Fibroblast of mammary gland (primary cell): ENCODE data around the gene RABGAP1L.

Source experiments
- DNase-seq: peaks from one replicate; pipeline ENCODE4 v3.0.0-alpha.2; 2010; ENCODE audit warnings: low read depth
- H3K4me3 ChIP-seq: 2 replicates; pipeline ENCODE4 v1.5.1; 2011; ENCODE audit warnings: low read depth, mild to moderate bottlenecking, low read length, moderate library complexity; ENCODE audit not compliant: control insufficient read depth
- TF ChIP-seq, protein P1 (sequence below): conservative IDR thresholded peaks from 2 replicates; pipeline ENCODE4 v1.5.1; 2011; ENCODE audit warnings: low read depth, low read length, inconsistent platforms; ENCODE audit not compliant: control insufficient read depth, insufficient read depth

The RABGAP1L gene

DNA sequence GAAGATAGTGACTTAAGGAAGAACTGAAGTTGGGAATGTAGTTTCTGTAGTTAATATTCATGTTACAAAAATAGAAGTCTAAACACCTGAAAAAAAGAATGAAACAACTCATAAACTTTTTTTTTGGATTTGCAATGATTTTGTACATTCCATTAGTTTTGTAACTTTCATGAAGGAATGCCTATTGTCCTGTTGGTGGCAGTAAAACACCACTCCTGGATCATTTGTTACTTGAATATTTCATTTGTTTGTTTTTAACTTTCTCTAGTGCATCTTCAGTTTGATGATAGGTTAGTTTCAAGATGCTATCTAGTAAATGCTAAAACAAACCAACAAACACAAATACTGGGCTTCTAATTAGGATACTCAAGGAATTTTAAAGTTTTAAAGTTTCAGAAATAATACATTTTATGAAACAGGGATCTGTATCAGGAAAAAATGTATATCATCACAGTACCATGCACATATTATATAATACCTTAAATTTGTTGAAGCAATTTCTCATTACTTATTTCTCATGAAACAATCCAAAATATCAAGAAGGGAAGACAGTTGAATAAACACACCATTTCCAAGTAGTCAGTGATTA lies 610.7 kb downstream of the RABGAP1L start:
- H3K4me3 ChIP-seq = no peak overlapping the region
- TF ChIP-seq, protein P1, sequence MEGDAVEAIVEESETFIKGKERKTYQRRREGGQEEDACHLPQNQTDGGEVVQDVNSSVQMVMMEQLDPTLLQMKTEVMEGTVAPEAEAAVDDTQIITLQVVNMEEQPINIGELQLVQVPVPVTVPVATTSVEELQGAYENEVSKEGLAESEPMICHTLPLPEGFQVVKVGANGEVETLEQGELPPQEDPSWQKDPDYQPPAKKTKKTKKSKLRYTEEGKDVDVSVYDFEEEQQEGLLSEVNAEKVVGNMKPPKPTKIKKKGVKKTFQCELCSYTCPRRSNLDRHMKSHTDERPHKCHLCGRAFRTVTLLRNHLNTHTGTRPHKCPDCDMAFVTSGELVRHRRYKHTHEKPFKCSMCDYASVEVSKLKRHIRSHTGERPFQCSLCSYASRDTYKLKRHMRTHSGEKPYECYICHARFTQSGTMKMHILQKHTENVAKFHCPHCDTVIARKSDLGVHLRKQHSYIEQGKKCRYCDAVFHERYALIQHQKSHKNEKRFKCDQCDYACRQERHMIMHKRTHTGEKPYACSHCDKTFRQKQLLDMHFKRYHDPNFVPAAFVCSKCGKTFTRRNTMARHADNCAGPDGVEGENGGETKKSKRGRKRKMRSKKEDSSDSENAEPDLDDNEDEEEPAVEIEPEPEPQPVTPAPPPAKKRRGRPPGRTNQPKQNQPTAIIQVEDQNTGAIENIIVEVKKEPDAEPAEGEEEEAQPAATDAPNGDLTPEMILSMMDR = peak; percentile 72
- DNase-seq = peak; percentile 72

DNA sequence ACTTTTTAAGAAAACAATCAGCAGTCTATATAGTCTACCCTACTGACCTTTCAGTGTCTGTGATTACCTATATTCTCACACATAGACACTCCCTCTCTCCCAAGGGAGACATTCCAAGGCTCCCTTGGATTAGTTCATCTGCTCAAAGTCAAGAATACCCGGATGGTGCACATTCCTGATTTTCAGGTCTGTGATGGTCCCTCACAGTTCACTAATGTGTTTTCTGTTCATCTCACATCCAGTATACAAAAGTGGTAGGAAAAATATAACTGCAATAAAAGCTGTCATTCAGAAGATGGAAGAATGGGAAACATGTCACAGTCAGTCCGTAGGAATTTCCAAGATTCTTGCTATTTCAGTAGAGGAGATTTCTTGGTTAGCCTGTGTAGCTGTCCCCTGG lies 616.3 kb downstream of the RABGAP1L start:
- TF ChIP-seq, protein P1 = no peak
- no peak for DNase-seq

DNA sequence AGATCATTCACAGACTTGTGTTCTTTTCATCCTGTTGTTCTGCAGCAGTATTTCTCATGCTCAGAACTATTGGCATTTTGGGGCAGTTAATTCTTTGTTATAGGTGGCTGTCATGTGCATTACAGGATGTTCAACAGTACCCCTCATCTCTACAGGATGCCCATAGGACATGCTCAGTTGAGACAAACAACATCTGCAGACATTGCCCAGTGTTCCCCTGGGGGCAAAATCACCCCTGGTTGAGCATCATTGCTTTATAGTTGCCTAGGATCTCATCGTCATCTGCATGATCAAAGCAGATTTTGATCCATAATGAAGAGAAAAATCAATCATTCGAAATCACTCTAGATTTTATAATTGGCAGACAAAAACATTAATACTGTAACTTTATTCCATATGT lies 617.9 kb downstream of the RABGAP1L start:
- peak; percentile 7 for DNase-seq
- H3K4me3 ChIP-seq = no peak overlapping the region
- TF ChIP-seq, protein P1 = no peak

More for the DNA sequence above, 616.3 kb downstream of the RABGAP1L start:
- H3K4me3 ChIP-seq = no peak overlapping the region

DNA sequence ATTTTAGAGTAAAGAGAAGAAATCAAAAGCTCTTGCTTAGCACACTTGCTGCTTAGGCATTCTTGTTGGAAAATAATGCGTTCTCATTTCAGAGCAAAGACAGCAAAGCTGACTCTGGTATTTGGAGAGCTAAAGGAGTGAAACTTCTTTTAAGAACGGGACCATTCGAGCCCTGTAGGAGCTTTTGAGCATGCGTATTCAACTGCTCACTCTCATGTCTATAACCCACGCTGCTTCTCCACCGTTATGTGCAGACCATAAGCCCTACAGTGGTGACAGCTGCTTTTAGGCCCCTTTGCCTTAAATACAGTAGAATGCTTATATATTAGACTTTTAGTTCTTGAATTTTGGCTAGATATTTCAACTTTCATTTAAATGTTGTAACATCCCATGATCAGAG lies 626.2 kb downstream of the RABGAP1L start:
- TF ChIP-seq, protein P1 = no peak
- H3K4me3 ChIP-seq = no peak overlapping the region
- no peak for DNase-seq

DNA sequence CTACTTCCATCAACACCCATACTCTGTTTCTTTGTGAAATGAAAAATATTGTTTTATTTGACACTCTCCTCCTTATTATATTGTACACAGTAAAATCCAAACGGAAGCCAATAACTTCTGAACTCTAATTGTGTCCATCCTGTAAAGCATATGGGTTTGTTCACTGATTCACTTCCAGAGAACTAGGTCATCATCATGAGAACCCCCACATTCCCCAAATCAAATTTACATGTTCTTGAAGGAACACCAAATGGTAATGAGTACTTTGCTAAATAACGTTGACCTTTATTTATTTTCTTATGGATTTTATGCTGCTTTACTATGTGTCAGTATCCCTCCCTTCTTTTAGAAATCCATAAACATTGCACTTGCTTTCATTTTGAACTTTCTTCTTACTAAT lies 627.0 kb downstream of the RABGAP1L start:
- DNase-seq = no peak
- TF ChIP-seq, protein P1 = no peak
- H3K4me3 ChIP-seq = no peak overlapping the region

DNA sequence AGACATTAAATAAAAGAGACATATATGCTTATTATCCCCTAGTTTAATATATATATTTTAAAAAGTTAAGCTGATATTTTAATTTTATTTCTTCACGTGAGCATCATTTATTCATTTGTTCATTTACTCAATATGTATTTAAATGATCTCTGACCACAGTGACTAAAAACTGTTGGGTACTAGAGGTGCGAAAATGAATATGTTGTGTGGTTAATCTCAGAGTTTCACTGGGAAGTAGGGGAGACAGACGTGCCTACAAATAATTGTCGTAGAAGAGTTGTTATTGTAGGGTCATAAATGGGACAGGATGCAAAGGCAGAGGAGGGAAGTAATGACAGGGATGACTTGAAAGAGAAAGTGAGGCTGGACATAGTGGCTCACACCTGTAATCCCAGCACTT lies 627.4 kb downstream of the RABGAP1L start:
- DNase-seq = no peak
- no peak overlapping the region for H3K4me3 ChIP-seq
- TF ChIP-seq, protein P1 = no peak

DNA sequence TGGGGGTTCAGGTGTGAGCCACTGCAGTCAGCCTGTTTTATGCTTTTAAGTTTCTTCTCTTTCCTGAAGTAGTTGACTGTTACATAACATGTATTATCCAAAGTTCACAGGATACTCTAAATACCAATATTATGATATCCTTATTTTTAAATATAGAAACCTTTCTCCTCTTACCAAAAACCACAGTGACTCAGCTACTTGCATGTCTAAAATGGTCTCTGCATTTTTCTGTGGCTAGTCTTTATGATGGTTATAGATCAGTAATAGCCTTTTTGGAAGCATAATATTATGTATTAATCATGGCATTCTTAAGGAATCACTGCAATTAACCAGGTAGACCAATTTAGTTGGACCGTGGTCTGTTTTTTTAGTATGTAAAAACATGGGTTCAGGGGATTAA lies 629.7 kb downstream of the RABGAP1L start:
- TF ChIP-seq, protein P1 = no peak
- no peak overlapping the region for H3K4me3 ChIP-seq
- peak; percentile 81 for DNase-seq
